DMS79 treated with DMSO at 0.1 percent for 48 hours (cell line): ENCODE measurements around the gene ME1.
"Not testable (repeated sequence)": the region's sequence is repeated elsewhere in the genome, so short reads cannot be mapped to it uniquely, and the experiment has no call there.

Source experiments
- DNase-seq: peaks from one replicate; lab custom pipeline; 2025; lab: John Stamatoyannopoulos, UW

The ME1 gene

GRCh38 chr6:83352424-83353061 is 78.3 kb downstream of the ME1 start:
- DNase-seq: no peak

- DNase-seq: no peak
These were observed 87.7 kb downstream of the ME1 start for GRCh38 chr6:83343121-83343520.

GRCh38 chr6:83341765-83342164 is 89.1 kb downstream of the ME1 start:
- DNase-seq: no peak

- DNase-seq: not testable (repeated sequence)
These were observed 96.9 kb downstream of the ME1 start for GRCh38 chr6:83333916-83334315.

GRCh38 chr6:83333500-83333899 is 97.4 kb downstream of the ME1 start:
- no peak for DNase-seq

GRCh38 chr6:83314693-83315092 is 116.2 kb downstream of the ME1 start:
- no peak for DNase-seq

GRCh38 chr6:83313882-83314281 is 117.0 kb downstream of the ME1 start:
- no peak for DNase-seq

- no peak for DNase-seq
These were observed 119.6 kb downstream of the ME1 start for GRCh38 chr6:83311231-83311630.

GRCh38 chr6:83310046-83310445 is 120.8 kb downstream of the ME1 start:
- no peak for DNase-seq

- DNase-seq: no peak
These were observed 121.5 kb downstream of the ME1 start for GRCh38 chr6:83309344-83309743.

GRCh38 chr6:83308833-83309232 is 122.0 kb downstream of the ME1 start:
- no peak for DNase-seq

- DNase-seq: no peak
These were observed 123.0 kb downstream of the ME1 start for GRCh38 chr6:83307849-83308248.

GRCh38 chr6:83303426-83303825 is 127.4 kb downstream of the ME1 start:
- DNase-seq: no peak

GRCh38 chr6:83294676-83295075 is 136.2 kb downstream of the ME1 start:
- DNase-seq: no peak

GRCh38 chr6:83292900-83293843 is 137.7 kb downstream of the ME1 start:
- no peak for DNase-seq

GRCh38 chr6:83287298-83287697 is 143.6 kb downstream of the ME1 start:
- not testable (repeated sequence) for DNase-seq

GRCh38 chr6:83285917-83286316 is 144.9 kb downstream of the ME1 start:
- no peak for DNase-seq

GRCh38 chr6:83273596-83273995 is 157.3 kb downstream of the ME1 start:
- DNase-seq: no peak

GRCh38 chr6:83270971-83271719 is 159.7 kb downstream of the ME1 start:
- DNase-seq: no peak

- DNase-seq: no peak
These were observed 165.5 kb downstream of the ME1 start for GRCh38 chr6:83265384-83265783.

- no peak for DNase-seq
These were observed 170.3 kb downstream of the ME1 start for GRCh38 chr6:83260577-83260976.

GRCh38 chr6:83258517-83258916 is 172.3 kb downstream of the ME1 start:
- DNase-seq: no peak

- no peak for DNase-seq
These were observed 173.1 kb downstream of the ME1 start for GRCh38 chr6:83257791-83258190.
